ENCODE data around the gene MRPS22. TPM values are rescaled to one million over a fixed set of nuclear protein-coding genes. Genes with fewer than 3 reads are reported as not detected.

MRPS22 gene
- total RNA-seq, 1 donor from 2014 or later, result 87.7 TPM

GRCh38 chr3:139346771-139347170 is 3.0 kb downstream of the MRPS22 start:
- H3K27ac ChIP-seq (replicated peaks), result no peak overlapping the region
- H3K4me3 ChIP-seq, result no peak overlapping the region
- intact Hi-C loops (cut with micrococcal nuclease), result no loop called here
- no peak for DNase-seq
- H3K9me3 ChIP-seq (replicated peaks), result no peaks in the 10 kb centered on the region
- no peaks in the 10 kb centered on the region for H3K27me3 ChIP-seq (ENCODE audit: low read depth)
- peaks cover 51% of the 10 kb centered on the region for H3K36me3 ChIP-seq
- H3K4me1 ChIP-seq, result peaks cover 35% of the 10 kb centered on the region
- TF ChIP-seq, protein P1, sequence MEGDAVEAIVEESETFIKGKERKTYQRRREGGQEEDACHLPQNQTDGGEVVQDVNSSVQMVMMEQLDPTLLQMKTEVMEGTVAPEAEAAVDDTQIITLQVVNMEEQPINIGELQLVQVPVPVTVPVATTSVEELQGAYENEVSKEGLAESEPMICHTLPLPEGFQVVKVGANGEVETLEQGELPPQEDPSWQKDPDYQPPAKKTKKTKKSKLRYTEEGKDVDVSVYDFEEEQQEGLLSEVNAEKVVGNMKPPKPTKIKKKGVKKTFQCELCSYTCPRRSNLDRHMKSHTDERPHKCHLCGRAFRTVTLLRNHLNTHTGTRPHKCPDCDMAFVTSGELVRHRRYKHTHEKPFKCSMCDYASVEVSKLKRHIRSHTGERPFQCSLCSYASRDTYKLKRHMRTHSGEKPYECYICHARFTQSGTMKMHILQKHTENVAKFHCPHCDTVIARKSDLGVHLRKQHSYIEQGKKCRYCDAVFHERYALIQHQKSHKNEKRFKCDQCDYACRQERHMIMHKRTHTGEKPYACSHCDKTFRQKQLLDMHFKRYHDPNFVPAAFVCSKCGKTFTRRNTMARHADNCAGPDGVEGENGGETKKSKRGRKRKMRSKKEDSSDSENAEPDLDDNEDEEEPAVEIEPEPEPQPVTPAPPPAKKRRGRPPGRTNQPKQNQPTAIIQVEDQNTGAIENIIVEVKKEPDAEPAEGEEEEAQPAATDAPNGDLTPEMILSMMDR (IDR thresholded peaks at IDR 0.05; ENCODE audit: borderline replicate concordance), result no peak

GRCh38 chr3:139353920-139354556 is 10.2 kb downstream of the MRPS22 start:
- no peak overlapping the region for H3K4me3 ChIP-seq
- TF ChIP-seq, protein P1 (IDR thresholded peaks at IDR 0.05; ENCODE audit: borderline replicate concordance), result peak; percentile 61
- no peaks in the 10 kb centered on the region for H3K27me3 ChIP-seq (ENCODE audit: low read depth)
- no peak overlapping the region for H3K27ac ChIP-seq (replicated peaks)
- no peaks in the 10 kb centered on the region for H3K9me3 ChIP-seq (replicated peaks)
- no peak for DNase-seq
- peaks cover 100% of the 10 kb centered on the region for H3K36me3 ChIP-seq
- intact Hi-C loops (cut with micrococcal nuclease), result no loop called here
- no peaks in the 10 kb centered on the region for H3K4me1 ChIP-seq

- TF ChIP-seq, protein P1 (IDR thresholded peaks at IDR 0.05; ENCODE audit: borderline replicate concordance), result no peak
- H3K27ac ChIP-seq (replicated peaks), result no peak overlapping the region
- intact Hi-C loops (cut with micrococcal nuclease), result no loop called here
- peaks cover 100% of the 10 kb centered on the region for H3K36me3 ChIP-seq
- no peak for DNase-seq
- no peak overlapping the region for H3K4me3 ChIP-seq
- peaks cover 6% of the 10 kb centered on the region for H3K4me1 ChIP-seq
- no peaks in the 10 kb centered on the region for H3K9me3 ChIP-seq (replicated peaks)
- H3K27me3 ChIP-seq (ENCODE audit: low read depth), result no peaks in the 10 kb centered on the region
Measured at GRCh38 chr3:139354661-139355060, 10.8 kb downstream of the MRPS22 start.

DNA sequence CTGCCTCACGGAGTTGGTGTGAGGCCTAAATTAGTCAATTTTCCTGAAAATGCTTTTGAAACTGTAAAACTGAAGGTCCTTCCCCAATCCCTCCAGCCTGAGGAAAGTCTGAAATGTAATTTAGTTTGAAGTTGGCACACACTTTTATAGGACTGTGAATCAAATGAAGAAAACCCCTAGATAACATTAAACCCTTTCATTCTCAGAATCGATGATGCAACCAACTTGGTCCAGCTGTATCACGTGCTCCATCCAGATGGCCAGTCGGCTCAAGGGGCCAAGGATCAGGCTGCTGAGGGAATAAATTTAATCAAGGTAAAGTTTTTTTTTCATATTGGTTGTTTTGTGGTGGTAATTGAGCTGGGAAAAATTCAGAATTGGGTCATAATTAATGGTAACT is 11.7 kb downstream of the MRPS22 start:
- DNase-seq, result no peak
- TF ChIP-seq, protein P1 (IDR thresholded peaks at IDR 0.05; ENCODE audit: borderline replicate concordance), result no peak
- peaks cover 100% of the 10 kb centered on the region for H3K36me3 ChIP-seq
- no peak overlapping the region for H3K27ac ChIP-seq (replicated peaks)
- intact Hi-C loops (cut with micrococcal nuclease), result no loop called here
- no peak overlapping the region for H3K4me3 ChIP-seq
- H3K9me3 ChIP-seq (replicated peaks), result no peaks in the 10 kb centered on the region
- no peaks in the 10 kb centered on the region for H3K27me3 ChIP-seq (ENCODE audit: low read depth)
- peaks cover 6% of the 10 kb centered on the region for H3K4me1 ChIP-seq

- H3K27ac ChIP-seq (replicated peaks), result no peak overlapping the region
- no peaks in the 10 kb centered on the region for H3K9me3 ChIP-seq (replicated peaks)
- DNase-seq, result no peak
- TF ChIP-seq, protein P1 (IDR thresholded peaks at IDR 0.05; ENCODE audit: borderline replicate concordance), result no peak
- H3K4me1 ChIP-seq, result peaks cover 6% of the 10 kb centered on the region
- peaks cover 100% of the 10 kb centered on the region for H3K36me3 ChIP-seq
- no peaks in the 10 kb centered on the region for H3K27me3 ChIP-seq (ENCODE audit: low read depth)
- H3K4me3 ChIP-seq, result no peak overlapping the region
- intact Hi-C loops (cut with micrococcal nuclease), result no loop called here
Measured at GRCh38 chr3:139355891-139356290, 12.1 kb downstream of the MRPS22 start.

Data from left ventricle myocardium inferior (tissue), 1 donor.